Esophagus squamous epithelium (tissue), 4 donors: ENCODE results near the gene SLC8A2.

ENCODE experiments used
- CTCF ChIP-seq, 6 experiments: fragments of 450-650 bp in 4 of 6; fragments of 200-600 bp in 2 of 6; sonication (generic) in 2 of 6; IDR thresholded peaks; one replicate each; pipeline ENCODE4 v1.5.1; 2016 to 2019; ENCODE audit warnings: antibody characterized with exemption in 6 of 6, mild to moderate bottlenecking in 4 of 6, moderate library complexity in 4 of 6
- POLR2A ChIP-seq, 4 donors: fragments of 450-650 bp; IDR thresholded peaks; one replicate each; pipeline ENCODE4 v1.6.1; 2017; ENCODE audit warnings: antibody characterized with exemption in 4 of 4, mild to moderate bottlenecking in 4 of 4, moderate library complexity in 3 of 4

- TF ChIP-seq CTCF (IDR thresholded peaks at IDR 0.05) (no peak), POLR2A (IDR thresholded peaks at IDR 0.05) (no peak)
Observed at GRCh38 chr19:47505506-47505905, 33.8 kb upstream of the SLC8A2 start.
